NT2/D1 (cell line): ENCODE results near the gene PTPN13.

Experiments used
- DNase-seq: peaks from one replicate; pipeline ENCODE4 v3.0.0-alpha.2; 2011; ENCODE audit warnings: low read depth, low spot score
- H3K27me3 ChIP-seq: 2 replicates; pipeline ENCODE4 v1.6.0; 2011; ENCODE audit warnings: mild to moderate bottlenecking; ENCODE audit not compliant: insufficient read length, insufficient read depth
- H3K36me3 ChIP-seq: 2 replicates; pipeline ENCODE4 v1.6.1; 2011; ENCODE audit warnings: mild to moderate bottlenecking, low read length, mixed read lengths; ENCODE audit not compliant: insufficient read depth, insufficient read length
- H3K4me1 ChIP-seq: 2 replicates; pipeline ENCODE4 v1.5.1; 2011; ENCODE audit not compliant: insufficient read depth, insufficient read length
- H3K4me3 ChIP-seq: 2 replicates; pipeline ENCODE4 v1.5.1; 2011; ENCODE audit warnings: low read depth; ENCODE audit not compliant: insufficient read length
- H3K9ac ChIP-seq: 2 replicates; pipeline ENCODE4 v1.6.0; 2011; ENCODE audit warnings: low read depth; ENCODE audit not compliant: insufficient read length
- H3K9me3 ChIP-seq: 2 replicates; pipeline ENCODE4 v1.5.1; 2011; ENCODE audit warnings: mild to moderate bottlenecking, low read length; ENCODE audit not compliant: insufficient read depth
- SUZ12 ChIP-seq: IDR thresholded peaks from 2 replicates; pipeline ENCODE4 v1.6.1; 2011; ENCODE audit not compliant: insufficient read length, insufficient read depth; ENCODE audit errors: extremely low read depth
- YY1 ChIP-seq: IDR thresholded peaks from 2 replicates; pipeline ENCODE4 v1.6.1; 2011; ENCODE audit not compliant: insufficient read length, insufficient read depth
- ZNF274 ChIP-seq: IDR thresholded peaks from 2 replicates; pipeline ENCODE4 v1.6.1; 2011; ENCODE audit warnings: mild to moderate bottlenecking, low read depth, low read length

Gene PTPN13

GRCh38 chr4:86661006-86661405 lies 66.9 kb downstream of the PTPN13 start:
- peaks cover 4% of the 10 kb centered on the region for H3K36me3 ChIP-seq
- no peak for TF ChIP-seq SUZ12
- TF ChIP-seq YY1 = no peak
- TF ChIP-seq ZNF274 = no peak
- H3K4me1 ChIP-seq = no peaks in the 10 kb centered on the region
- no peaks in the 10 kb centered on the region for H3K27me3 ChIP-seq
- no peak for DNase-seq
- no peaks in the 10 kb centered on the region for H3K9me3 ChIP-seq
- no peak overlapping the region for H3K9ac ChIP-seq
- H3K4me3 ChIP-seq = no peak overlapping the region

- TF ChIP-seq ZNF274 = no peak
- no peak for TF ChIP-seq YY1
- no peak for TF ChIP-seq SUZ12
- DNase-seq = no peak
- H3K27me3 ChIP-seq = no peaks in the 10 kb centered on the region
- H3K36me3 ChIP-seq = peaks cover 4% of the 10 kb centered on the region
- no peaks in the 10 kb centered on the region for H3K9me3 ChIP-seq
- H3K4me3 ChIP-seq = no peak overlapping the region
- no peak overlapping the region for H3K9ac ChIP-seq
- no peaks in the 10 kb centered on the region for H3K4me1 ChIP-seq
Measured at GRCh38 chr4:86661418-86661817, 67.3 kb downstream of the PTPN13 start.

DNA sequence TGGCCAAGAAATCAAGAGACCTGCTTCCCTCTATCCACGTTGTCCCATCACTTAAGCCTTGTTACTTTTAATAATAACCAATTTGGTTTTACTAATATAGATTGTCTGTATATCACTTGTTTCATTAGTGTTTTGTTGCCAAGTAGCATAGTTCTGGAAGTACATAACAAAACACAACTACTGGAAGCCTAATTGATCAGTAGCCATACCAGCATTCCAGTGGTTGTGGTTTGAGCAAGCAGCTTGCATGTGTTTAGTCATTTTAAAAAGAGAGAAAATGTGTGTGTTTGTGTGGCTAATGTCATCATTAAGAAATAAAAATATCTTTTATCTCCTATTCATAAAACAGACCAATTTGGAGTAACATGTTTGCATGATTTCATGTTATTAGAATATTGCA lies 70.8 kb downstream of the PTPN13 start:
- no peaks in the 10 kb centered on the region for H3K27me3 ChIP-seq
- TF ChIP-seq YY1 (no peak), ZNF274 (no peak), SUZ12 (no peak)
- no peak for DNase-seq
- H3K9me3 ChIP-seq = no peaks in the 10 kb centered on the region
- no peak overlapping the region for H3K9ac ChIP-seq
- H3K36me3 ChIP-seq = no peaks in the 10 kb centered on the region
- H3K4me3 ChIP-seq = no peak overlapping the region
- no peaks in the 10 kb centered on the region for H3K4me1 ChIP-seq

GRCh38 chr4:86670298-86670697 lies 76.2 kb downstream of the PTPN13 start:
- H3K9ac ChIP-seq = no peak overlapping the region
- H3K9me3 ChIP-seq = no peaks in the 10 kb centered on the region
- DNase-seq = no peak
- no peak for TF ChIP-seq SUZ12
- no peak for TF ChIP-seq ZNF274
- no peak for TF ChIP-seq YY1
- no peaks in the 10 kb centered on the region for H3K27me3 ChIP-seq
- H3K4me3 ChIP-seq = no peak overlapping the region
- H3K4me1 ChIP-seq = no peaks in the 10 kb centered on the region
- peaks cover 4% of the 10 kb centered on the region for H3K36me3 ChIP-seq

DNA sequence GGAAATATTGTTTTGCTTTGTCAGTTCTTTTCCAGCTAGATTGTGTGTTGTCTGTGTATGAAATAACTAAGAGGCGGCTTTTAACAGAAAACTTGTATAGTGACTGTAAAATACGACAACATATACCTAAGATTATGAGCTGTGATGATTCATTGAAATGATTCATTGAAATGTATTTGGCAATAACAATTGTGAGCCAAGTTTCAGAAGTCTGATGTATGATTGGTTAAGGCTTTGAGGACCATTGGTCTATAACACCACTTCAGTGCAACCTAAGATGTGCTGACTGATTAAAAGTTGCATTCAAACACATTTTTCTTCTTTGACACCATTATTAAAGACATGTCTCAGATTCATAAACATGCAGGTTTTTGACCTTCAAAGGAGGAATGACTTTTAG lies 76.6 kb downstream of the PTPN13 start:
- Histone ChIP-seq H3K4me3 (no peak overlapping the region), H3K36me3 (peaks cover 4% of the 10 kb centered on the region), H3K9me3 (no peaks in the 10 kb centered on the region), H3K27me3 (no peaks in the 10 kb centered on the region), H3K4me1 (no peaks in the 10 kb centered on the region), H3K9ac (no peak overlapping the region)
- TF ChIP-seq YY1 (no peak), SUZ12 (no peak), ZNF274 (no peak)
- DNase-seq = no peak

DNA sequence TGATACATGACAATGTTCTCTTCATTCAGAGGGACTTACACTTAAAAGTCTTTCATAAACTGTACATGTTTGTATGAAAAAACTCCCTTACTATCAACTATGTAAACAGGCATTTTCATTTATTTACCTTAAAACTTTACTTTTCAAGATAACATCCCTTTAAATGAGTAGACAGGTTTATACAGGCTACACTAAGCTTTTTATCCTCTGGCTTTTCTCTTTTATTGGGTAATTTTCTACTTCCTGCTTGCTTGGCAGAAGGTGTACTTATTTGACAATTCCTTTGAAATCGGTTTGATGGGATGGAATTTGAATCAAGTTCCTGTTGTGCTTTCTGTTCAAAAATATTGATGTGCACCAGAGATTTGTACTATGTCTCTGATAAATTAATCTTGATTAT lies 81.4 kb downstream of the PTPN13 start:
- H3K36me3 ChIP-seq = peaks cover 4% of the 10 kb centered on the region
- DNase-seq = no peak
- H3K4me1 ChIP-seq = no peaks in the 10 kb centered on the region
- no peak overlapping the region for H3K9ac ChIP-seq
- TF ChIP-seq ZNF274 = no peak
- no peak for TF ChIP-seq YY1
- no peak for TF ChIP-seq SUZ12
- H3K27me3 ChIP-seq = no peaks in the 10 kb centered on the region
- H3K9me3 ChIP-seq = no peaks in the 10 kb centered on the region
- no peak overlapping the region for H3K4me3 ChIP-seq

DNA sequence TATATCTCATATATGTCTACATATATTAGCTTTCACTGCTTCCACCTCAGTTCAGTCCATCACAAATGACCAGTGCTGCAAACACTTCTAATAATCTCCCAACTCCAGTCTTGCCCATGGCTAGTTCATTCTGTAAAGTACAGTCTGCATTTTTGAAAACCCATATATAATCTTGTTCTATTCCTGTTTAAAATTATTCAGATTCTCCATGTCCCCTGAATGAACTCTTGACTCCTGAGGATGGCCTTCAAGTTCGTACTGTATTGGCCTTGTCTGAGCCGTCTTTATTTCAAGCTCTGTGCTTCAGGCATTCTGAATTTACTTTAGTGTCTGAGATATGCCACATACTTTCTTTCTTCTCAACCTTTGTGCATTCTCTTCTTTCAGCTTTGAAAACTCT lies 84.7 kb downstream of the PTPN13 start:
- Histone ChIP-seq H3K4me3 (no peak overlapping the region), H3K9ac (no peak overlapping the region), H3K36me3 (peaks cover 2% of the 10 kb centered on the region), H3K27me3 (no peaks in the 10 kb centered on the region), H3K9me3 (no peaks in the 10 kb centered on the region), H3K4me1 (no peaks in the 10 kb centered on the region)
- no peak for TF ChIP-seq ZNF274
- TF ChIP-seq YY1 = no peak
- no peak for TF ChIP-seq SUZ12
- DNase-seq = no peak

- Histone ChIP-seq H3K4me1 (no peaks in the 10 kb centered on the region), H3K36me3 (peaks cover 2% of the 10 kb centered on the region), H3K9me3 (no peaks in the 10 kb centered on the region), H3K9ac (no peak overlapping the region), H3K27me3 (no peaks in the 10 kb centered on the region), H3K4me3 (no peak overlapping the region)
- DNase-seq = no peak
- no peak for TF ChIP-seq YY1
- TF ChIP-seq ZNF274 = no peak
- no peak for TF ChIP-seq SUZ12
Measured at GRCh38 chr4:86679441-86679840, 85.3 kb downstream of the PTPN13 start.
